GM12864 (cell line): ENCODE results near the gene CD19.
A peak's percentile ranks its signal among the peaks of the same experiment; 100 is the strongest.
"Not testable (repeated sequence)": the region's sequence is repeated elsewhere in the genome, so short reads cannot be mapped to it uniquely, and the experiment has no call there.

Source experiments
- DNase-seq: peaks from one replicate; pipeline ENCODE4 v3.0.0-alpha.2; 2011; ENCODE audit warnings: low read depth
- H3K4me3 ChIP-seq: 2 replicates; pipeline ENCODE4 v1.5.1; 2011; ENCODE audit warnings: mild to moderate bottlenecking, low read depth, low read length, control low read depth
- TF ChIP-seq, protein P1 (sequence below): IDR thresholded peaks from 2 replicates; pipeline ENCODE4 v1.5.1; 2011; ENCODE audit warnings: low read depth, mild to moderate bottlenecking, moderate library complexity, low read length, control low read depth, inconsistent platforms; ENCODE audit errors: missing control alignments

The CD19 gene

DNA sequence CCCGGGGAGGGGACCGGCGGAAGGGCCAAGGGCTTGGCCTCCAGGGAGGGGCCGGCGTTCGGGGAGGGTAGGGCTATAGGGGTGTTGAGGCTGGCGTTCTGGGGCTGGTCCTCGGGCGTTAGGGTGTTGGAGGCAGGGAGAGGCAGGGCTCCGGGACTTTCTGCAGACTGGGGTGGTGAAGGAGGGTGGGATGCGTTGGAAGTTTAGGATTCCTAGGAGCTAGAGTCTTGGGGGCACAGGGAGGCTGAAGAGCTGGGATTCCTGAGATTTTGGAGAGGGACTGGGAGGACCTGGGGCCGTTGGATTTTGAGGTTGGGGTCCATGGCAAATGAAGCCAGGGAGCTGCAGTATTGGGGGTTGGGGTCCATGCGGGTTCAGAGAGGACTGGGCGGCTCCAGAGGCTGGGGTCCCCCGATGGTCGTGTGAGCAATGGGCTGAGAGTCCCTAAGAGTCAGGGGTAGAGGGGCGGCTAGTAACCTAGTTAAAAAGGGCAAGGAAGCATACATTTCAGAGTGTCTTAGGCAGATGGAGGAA is 19.7 kb downstream of the CD19 start:
- TF ChIP-seq, protein P1, sequence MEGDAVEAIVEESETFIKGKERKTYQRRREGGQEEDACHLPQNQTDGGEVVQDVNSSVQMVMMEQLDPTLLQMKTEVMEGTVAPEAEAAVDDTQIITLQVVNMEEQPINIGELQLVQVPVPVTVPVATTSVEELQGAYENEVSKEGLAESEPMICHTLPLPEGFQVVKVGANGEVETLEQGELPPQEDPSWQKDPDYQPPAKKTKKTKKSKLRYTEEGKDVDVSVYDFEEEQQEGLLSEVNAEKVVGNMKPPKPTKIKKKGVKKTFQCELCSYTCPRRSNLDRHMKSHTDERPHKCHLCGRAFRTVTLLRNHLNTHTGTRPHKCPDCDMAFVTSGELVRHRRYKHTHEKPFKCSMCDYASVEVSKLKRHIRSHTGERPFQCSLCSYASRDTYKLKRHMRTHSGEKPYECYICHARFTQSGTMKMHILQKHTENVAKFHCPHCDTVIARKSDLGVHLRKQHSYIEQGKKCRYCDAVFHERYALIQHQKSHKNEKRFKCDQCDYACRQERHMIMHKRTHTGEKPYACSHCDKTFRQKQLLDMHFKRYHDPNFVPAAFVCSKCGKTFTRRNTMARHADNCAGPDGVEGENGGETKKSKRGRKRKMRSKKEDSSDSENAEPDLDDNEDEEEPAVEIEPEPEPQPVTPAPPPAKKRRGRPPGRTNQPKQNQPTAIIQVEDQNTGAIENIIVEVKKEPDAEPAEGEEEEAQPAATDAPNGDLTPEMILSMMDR, result no peak
- peak overlapping the region; percentile 99 for H3K4me3 ChIP-seq
- no peak for DNase-seq

DNA sequence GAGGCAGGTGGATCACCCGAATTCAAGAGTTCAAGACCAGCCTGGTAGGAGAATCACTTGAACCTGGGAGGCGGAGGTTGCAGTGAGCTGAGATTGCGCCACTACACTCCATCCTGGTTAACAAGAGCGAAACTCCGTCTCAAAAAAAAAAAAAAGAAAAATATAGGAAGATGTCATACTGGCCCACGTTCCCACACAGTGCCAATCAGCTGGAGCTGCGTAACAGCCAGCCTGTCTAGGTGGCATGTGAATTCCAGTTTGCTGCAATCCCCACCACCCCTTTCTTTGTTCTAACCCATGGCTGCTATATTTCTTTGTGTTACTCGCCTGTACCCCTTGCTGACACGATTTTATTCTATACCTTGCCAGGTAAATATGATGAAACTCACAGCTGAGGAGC is 26.4 kb downstream of the CD19 start:
- no peak overlapping the region for H3K4me3 ChIP-seq
- DNase-seq, result no peak
- TF ChIP-seq, protein P1, result no peak

DNA sequence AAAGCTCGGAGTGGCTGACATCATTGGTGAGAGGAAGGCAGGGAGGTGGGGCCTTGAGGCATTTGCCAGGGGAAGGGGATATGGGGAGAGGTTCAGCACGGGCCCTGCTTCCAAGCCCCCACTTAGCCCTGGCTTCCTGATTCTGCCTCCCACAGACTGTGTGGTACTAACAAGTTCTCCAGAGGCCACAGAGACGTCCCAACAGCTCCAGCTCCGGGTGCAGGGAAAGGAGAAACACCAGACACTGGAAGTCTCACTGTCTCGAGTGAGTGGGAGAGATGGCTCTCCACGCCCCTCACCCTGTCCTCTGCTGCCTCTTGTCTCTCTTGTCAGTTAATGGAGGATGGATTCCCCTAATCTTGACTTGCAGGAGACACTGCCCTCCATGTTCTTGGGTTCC is 27.1 kb downstream of the CD19 start:
- TF ChIP-seq, protein P1, result no peak
- no peak for DNase-seq
- no peak overlapping the region for H3K4me3 ChIP-seq

DNA sequence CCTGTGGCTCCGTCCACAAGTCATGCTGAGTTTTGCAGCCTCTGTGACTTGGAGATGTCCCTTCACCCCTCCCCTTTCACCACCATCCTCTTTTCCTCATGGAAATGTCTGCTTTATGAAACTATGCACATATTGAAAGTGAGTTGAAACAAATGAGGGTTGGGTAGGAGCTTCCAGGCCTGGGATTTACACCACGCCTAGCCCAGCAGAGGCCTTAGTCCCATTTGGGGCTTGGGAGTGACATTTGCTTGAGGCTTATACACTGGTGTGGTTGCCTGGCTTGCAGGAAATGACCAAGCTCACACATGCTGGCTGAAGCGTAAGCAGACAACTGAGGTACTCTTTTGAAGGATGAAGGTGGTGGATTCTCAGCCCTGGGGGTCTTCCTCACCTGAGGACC is 32.3 kb downstream of the CD19 start:
- no peak for DNase-seq
- TF ChIP-seq, protein P1, result no peak
- H3K4me3 ChIP-seq, result no peak overlapping the region

DNA sequence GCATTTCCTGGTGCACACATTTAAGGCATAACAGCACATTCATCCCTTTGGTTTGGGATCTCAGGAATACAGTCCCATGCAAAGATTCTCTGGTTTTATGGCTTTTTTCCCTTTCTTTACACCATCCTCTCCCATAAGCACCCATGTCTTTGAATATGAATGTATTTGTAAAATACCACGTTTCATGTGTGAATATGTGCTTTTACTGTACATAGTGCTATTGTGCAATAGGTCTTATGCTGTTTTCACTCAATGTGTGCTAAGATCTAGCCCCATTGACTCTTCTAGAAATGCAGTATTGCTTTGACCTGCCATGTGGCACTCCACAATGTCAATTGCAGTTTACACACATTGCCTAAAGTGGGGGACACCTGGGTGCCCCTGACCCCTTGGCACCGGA is 32.7 kb downstream of the CD19 start:
- DNase-seq, result no peak
- no peak overlapping the region for H3K4me3 ChIP-seq
- TF ChIP-seq, protein P1, result no peak

DNA sequence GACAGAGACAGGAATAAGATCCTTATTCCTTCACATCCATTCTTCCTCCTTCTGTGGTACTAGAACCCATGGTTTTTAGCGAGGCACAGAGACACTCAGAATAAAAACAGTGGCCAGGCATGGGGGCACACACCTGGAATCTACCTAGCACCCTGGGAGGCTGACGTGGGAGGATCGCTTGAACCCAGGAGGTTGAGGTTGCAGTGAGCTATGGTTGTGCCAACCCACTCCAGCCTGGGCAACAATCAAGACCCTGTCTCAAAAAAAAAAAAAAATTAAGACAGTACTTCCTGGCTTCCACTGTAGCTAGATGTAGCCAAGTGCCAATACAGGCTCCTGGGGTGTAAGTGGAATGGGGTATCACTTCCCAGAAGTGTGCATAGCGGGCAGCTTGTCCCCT is 35.4 kb downstream of the CD19 start:
- DNase-seq, result no peak
- no peak overlapping the region for H3K4me3 ChIP-seq
- TF ChIP-seq, protein P1, result no peak

DNA sequence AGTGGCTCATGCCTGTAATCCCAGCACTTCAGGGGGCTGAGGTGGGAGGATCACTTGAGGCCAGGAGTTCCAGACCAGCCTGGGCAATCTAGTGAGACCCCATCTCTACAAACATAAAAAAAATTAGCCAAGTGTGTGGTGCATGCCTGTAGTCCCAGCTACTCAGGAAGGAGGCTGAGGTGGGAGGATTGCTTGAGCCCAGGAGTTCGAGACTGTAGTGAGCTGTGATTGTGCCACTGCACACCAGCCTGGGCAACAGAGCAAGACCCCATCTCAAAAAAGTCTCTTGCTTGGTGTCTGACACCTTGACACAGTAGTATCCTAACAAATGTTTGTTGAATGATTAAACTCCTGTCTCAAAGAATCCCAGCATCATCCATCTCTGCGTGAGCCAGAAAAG is 37.9 kb downstream of the CD19 start:
- H3K4me3 ChIP-seq, DNase-seq: not testable (repeated sequence)
